ENCODE results near the gene C1QA.

DNA sequence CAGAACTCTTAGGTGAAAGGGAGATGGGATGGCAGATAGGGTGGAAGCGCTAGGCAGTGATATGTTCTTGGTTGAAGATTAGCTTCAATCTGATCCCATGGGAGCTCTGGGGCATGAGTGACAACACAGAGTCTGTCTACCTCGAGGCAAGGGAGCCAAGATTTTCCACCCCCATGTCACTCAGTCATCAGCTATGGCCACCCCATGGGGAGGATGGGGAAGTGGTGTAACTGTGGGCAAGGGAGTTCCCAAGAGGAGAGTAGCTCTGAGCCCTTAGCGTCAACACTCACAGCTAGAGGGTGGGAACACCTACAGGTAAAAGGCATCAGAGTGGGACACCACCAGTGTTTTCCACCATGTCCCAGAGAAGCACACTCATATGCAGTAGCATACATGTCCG is 30.3 kb upstream of the C1QA start:
- TF ChIP-seq EZH2 (IDR thresholded peaks at IDR 0.05): no peak
- no peak for TF ChIP-seq POLR2AphosphoS5 (IDR thresholded peaks at IDR 0.05; ENCODE audit: borderline replicate concordance, low read depth, low read length)
- TF ChIP-seq FOXP2 (optimal IDR thresholded peaks at IDR 0.05; ENCODE audit: control extremely low read depth, extremely low read length, insufficient read depth): no peak
